ENCODE results near the gene GALK1. TPM values are rescaled to one million over a fixed set of nuclear protein-coding genes. Genes with fewer than 3 reads are reported as not detected.

Gene GALK1
- polyA plus RNA-seq, 3 donors = 44.8 to 108 (median 84.3) TPM

DNA sequence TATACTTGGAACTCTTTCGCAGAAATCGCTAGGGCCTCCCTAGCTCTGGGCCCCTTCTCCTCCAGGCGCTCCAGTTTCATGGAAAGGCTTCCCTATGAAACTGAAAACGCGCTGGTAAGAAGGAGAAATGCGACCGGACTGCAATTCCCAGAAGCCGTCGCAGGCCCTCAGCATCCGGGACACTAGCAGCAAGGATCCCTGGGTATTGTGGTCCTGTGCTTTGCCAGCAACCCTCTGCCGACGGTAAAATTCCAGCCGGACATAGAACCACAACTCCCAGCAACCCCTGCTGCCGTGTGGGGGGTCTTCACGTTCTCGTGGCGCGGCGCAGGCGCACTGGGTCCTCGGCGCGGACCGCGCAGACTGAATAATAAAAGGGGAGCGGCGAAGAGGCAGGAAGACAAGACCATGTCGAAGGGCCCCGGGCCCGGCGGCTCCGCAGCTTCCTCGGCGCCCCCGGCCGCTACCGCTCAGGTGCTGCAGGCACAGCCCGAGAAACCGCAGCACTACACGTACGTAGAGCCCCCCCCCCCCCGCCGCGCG lies 19.6 kb upstream of the GALK1 start, which contains the start of gene UNK:
Gene UNK, plus strand, starts transcription at position 334 of the 543 bp plus-strand sequence. Its CDS starts 75 bp downstream, at position 409.
- WGBS (ENCODE audit: insufficient coverage) = 0% methylated on average over 37 of the region's 45 CpGs
- TF ChIP-seq, protein P1, sequence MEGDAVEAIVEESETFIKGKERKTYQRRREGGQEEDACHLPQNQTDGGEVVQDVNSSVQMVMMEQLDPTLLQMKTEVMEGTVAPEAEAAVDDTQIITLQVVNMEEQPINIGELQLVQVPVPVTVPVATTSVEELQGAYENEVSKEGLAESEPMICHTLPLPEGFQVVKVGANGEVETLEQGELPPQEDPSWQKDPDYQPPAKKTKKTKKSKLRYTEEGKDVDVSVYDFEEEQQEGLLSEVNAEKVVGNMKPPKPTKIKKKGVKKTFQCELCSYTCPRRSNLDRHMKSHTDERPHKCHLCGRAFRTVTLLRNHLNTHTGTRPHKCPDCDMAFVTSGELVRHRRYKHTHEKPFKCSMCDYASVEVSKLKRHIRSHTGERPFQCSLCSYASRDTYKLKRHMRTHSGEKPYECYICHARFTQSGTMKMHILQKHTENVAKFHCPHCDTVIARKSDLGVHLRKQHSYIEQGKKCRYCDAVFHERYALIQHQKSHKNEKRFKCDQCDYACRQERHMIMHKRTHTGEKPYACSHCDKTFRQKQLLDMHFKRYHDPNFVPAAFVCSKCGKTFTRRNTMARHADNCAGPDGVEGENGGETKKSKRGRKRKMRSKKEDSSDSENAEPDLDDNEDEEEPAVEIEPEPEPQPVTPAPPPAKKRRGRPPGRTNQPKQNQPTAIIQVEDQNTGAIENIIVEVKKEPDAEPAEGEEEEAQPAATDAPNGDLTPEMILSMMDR (IDR thresholded peaks at IDR 0.05) = no peak
- no peaks in the 10 kb centered on the region for H3K9me3 ChIP-seq (replicated peaks in 1 of 2; ENCODE audit: control insufficient read depth in 1 of 2, insufficient read depth in 1 of 2, low read length in 2 of 2)
- no peaks in the 10 kb centered on the region for H3K36me3 ChIP-seq (replicated peaks in 1 of 2; ENCODE audit: control insufficient read depth in 1 of 2, insufficient read depth in 2 of 2, low read length in 2 of 2)
- peak within 1 kb of the TSS; percentile 85 for H3K4me2 ChIP-seq (replicated peaks; ENCODE audit: extremely low read depth, low read length, poor library complexity, severe bottlenecking)
- Mint-ChIP-seq H3K9me3 (no peaks in the 10 kb centered on the region), H3K27ac (peak within 1 kb of the TSS; percentile 97 to 99 (median 98)), H3K27me3 (ENCODE audit: low read depth in 3 of 3) (peaks cover 0 to 2% (median 1%) of the 10 kb centered on the region in 3 donors), H3K36me3 (peaks cover 0 to 2% of the 10 kb centered on the region in 2 donors), H3K4me1 (peaks cover 43% of the 10 kb centered on the region), H3K4me3 (peak within 1 kb of the TSS; percentile 72 to 86)
- peak within 1 kb of the TSS; percentile 89 for H3K9ac ChIP-seq (ENCODE audit: insufficient read depth, low read length, poor library complexity, severe bottlenecking)
- H3K4me1 ChIP-seq (ENCODE audit: control insufficient read depth in 1 of 2, insufficient read depth in 2 of 2, low read length in 2 of 2) = peaks cover 51 to 63% of the 10 kb centered on the region in 2 donors
- peak within 1 kb of the TSS; percentile 97 to 100 for H3K27ac ChIP-seq (ENCODE audit: low read depth in 1 of 2, low read length in 2 of 2)
- peak; percentile 98 to 99 (median 99) for DNase-seq
- intact Hi-C loops (cut with micrococcal nuclease) = loop anchor here in 1 of 2 donors (10.0 kb wide), 1 partner anchor 190 kb away; the partner anchor contains the start of genes ACOX1 and TEN1
- H2AFZ ChIP-seq (ENCODE audit: insufficient read depth, low read depth, low read length, poor library complexity, severe bottlenecking) = peak within 1 kb of the TSS; percentile 81
- peaks cover under 1% of the 10 kb centered on the region for H4K20me1 ChIP-seq (ENCODE audit: insufficient read depth, low read length)
- peaks cover 47% of the 10 kb centered on the region for H3K79me2 ChIP-seq (ENCODE audit: insufficient read depth, low read length)
- H3K4me3 ChIP-seq (replicated peaks in 1 of 3; ENCODE audit: low read depth in 2 of 3, low read length in 3 of 3) = peak within 1 kb of the TSS; percentile 49 to 77 (median 74)
- no peaks in the 10 kb centered on the region for H3K27me3 ChIP-seq (ENCODE audit: control insufficient read depth in 2 of 2, insufficient read depth in 2 of 2, low read length in 2 of 2)

DNA sequence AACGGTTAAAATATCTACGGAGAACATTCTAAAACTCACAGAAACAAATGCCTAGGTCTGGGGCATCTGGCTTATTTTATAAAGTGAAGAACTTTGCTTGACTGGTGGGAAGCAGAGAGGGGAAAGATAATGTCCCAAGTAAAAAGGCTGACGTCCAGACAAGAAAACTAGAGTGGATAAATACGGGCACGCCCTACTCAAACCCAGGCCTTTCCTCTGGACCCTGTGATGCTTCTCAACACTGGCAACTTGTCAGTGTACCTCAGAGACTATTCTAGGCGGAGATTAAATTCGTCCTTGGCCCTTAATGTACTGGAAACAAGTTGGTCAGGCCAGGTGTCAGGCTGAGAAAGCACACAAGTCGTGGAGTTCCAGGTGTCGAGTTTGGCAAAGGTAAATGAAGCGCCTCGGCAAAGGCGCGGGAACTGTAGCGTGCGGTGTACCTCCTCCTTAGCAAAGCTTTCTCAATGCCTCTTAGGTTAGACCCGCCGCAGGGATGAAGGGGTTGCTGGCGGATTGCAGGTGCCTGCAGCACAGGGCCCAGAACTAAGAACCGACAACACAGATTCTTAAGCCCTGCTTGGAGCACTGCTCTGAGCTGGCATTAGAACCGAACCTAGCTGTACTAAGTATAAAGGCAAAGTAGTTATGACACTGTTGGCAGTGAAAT lies 18.9 kb upstream of the GALK1 start:
- peak overlapping the region; percentile 97 to 100 for H3K27ac ChIP-seq (ENCODE audit: low read depth in 1 of 2, low read length in 2 of 2)
- no peaks in the 10 kb centered on the region for H3K27me3 ChIP-seq (ENCODE audit: control insufficient read depth in 2 of 2, insufficient read depth in 2 of 2, low read length in 2 of 2)
- peak overlapping the region; percentile 89 for H3K9ac ChIP-seq (ENCODE audit: insufficient read depth, low read length, poor library complexity, severe bottlenecking)
- WGBS (ENCODE audit: insufficient coverage) = 78% methylated on average over 12 of the region's 20 CpGs
- Mint-ChIP-seq H3K4me1 (peaks cover 43% of the 10 kb centered on the region), H3K4me3 (peak overlapping the region; percentile 72 to 86), H3K36me3 (peaks cover 1 to 3% of the 10 kb centered on the region in 2 donors), H3K27me3 (ENCODE audit: low read depth in 3 of 3) (peaks cover 0 to 2% (median 1%) of the 10 kb centered on the region in 3 donors), H3K27ac (peak overlapping the region; percentile 97 to 99 (median 98)), H3K9me3 (no peaks in the 10 kb centered on the region)
- H3K9me3 ChIP-seq (replicated peaks in 1 of 2; ENCODE audit: control insufficient read depth in 1 of 2, insufficient read depth in 1 of 2, low read length in 2 of 2) = no peaks in the 10 kb centered on the region
- TF ChIP-seq, protein P1 (IDR thresholded peaks at IDR 0.05) = no peak
- peaks cover 51 to 63% of the 10 kb centered on the region in 2 donors for H3K4me1 ChIP-seq (ENCODE audit: control insufficient read depth in 1 of 2, insufficient read depth in 2 of 2, low read length in 2 of 2)
- peak overlapping the region; percentile 81 for H2AFZ ChIP-seq (ENCODE audit: insufficient read depth, low read depth, low read length, poor library complexity, severe bottlenecking)
- intact Hi-C loops (cut with micrococcal nuclease) = loop anchor here in 1 of 2 donors (10.0 kb wide), 1 partner anchor 191 kb away; the partner anchor contains the start of genes ACOX1 and TEN1
- peak overlapping the region; percentile 49 to 77 (median 74) for H3K4me3 ChIP-seq (replicated peaks in 1 of 3; ENCODE audit: low read depth in 2 of 3, low read length in 3 of 3)
- DNase-seq = no peak
- peaks cover 1 to 2% of the 10 kb centered on the region in 2 donors for H3K36me3 ChIP-seq (replicated peaks in 1 of 2; ENCODE audit: control insufficient read depth in 1 of 2, insufficient read depth in 2 of 2, low read length in 2 of 2)
- peaks cover 6% of the 10 kb centered on the region for H4K20me1 ChIP-seq (ENCODE audit: insufficient read depth, low read length)
- H3K4me2 ChIP-seq (replicated peaks; ENCODE audit: extremely low read depth, low read length, poor library complexity, severe bottlenecking) = peak overlapping the region; percentile 85
- peaks cover 47% of the 10 kb centered on the region for H3K79me2 ChIP-seq (ENCODE audit: insufficient read depth, low read length)
